B cell (primary cell): ENCODE data around the gene NMNAT2. TPM values are rescaled to one million over a fixed set of nuclear protein-coding genes. Genes with fewer than 3 reads are reported as not detected.

Experiments
- ATAC-seq: fragments of 200-7000 bp; cut with Tn5 transposase; one replicate; pipeline ENCODE4 v1.10.0; 2021; ENCODE audit warnings: low read depth, mild to moderate bottlenecking, moderate number of reproducible peaks, moderate library complexity
- CTCF ChIA-PET: fragments of 350-600 bp; sonication (Branson Sonifier 250); formaldehyde crosslinking; loops from one replicate; lab custom pipeline; 2021; ENCODE audit warnings: antibody characterized with exemption, inconsistent platforms; lab: Charles Lee
- POLR2A ChIA-PET: fragments of 350-600 bp; sonication (Branson Sonifier 250); formaldehyde crosslinking; loops from one replicate; lab custom pipeline; 2021; ENCODE audit warnings: antibody characterized with exemption; lab: Charles Lee
- DNase-seq: peaks from one replicate; pipeline ENCODE4 v3.0.0; 2013
- H2AFZ ChIP-seq: 2 replicates; pipeline ENCODE4 v1.6.1; 2012; ENCODE audit warnings: mild to moderate bottlenecking, low read depth, low read length; ENCODE audit not compliant: insufficient read depth, poor library complexity, severe bottlenecking
- H3K27ac ChIP-seq, 2 donors: 1 replicate in 1 of 2; 2 replicates in 1 of 2; pipeline ENCODE4 v1.5.1; 2012 to 2013; ENCODE audit warnings: low read length in 2 of 2, mild to moderate bottlenecking in 2 of 2, moderate library complexity in 1 of 2
- H3K27me3 ChIP-seq, 4 experiments: fragments of 200-600 bp in 1 of 4; sonication (generic) in 1 of 4; replicated peaks in 1 of 4; 1 replicate in 2 of 4; 2 replicates in 2 of 4; pipeline versions ENCODE4 v1.6.1 to v1.7.0; 2013 to 2016; ENCODE audit warnings: low read length in 3 of 4, mild to moderate bottlenecking in 2 of 4, mixed read lengths in 1 of 4, moderate library complexity in 1 of 4; ENCODE audit not compliant: insufficient read depth in 4 of 4, control insufficient read depth in 3 of 4; ENCODE audit errors: control extremely low read depth in 1 of 4
- H3K36me3 ChIP-seq, 2 experiments: replicated peaks in 1 of 2; 1 replicate in 1 of 2; 2 replicates in 1 of 2; pipeline versions ENCODE4 v1.6.1 to v1.7.1; 2013; ENCODE audit warnings: low read length in 1 of 2; ENCODE audit not compliant: insufficient read depth in 2 of 2, control insufficient read depth in 1 of 2; ENCODE audit errors: control extremely low read depth in 1 of 2, extremely low read depth in 1 of 2
- H3K4me1 ChIP-seq, 2 donors: fragments of 200-600 bp in 1 of 2; sonication (generic) in 1 of 2; 1 replicate in 1 of 2; 2 replicates in 1 of 2; pipeline versions ENCODE4 v1.5.1 to v1.6.1; 2013 to 2017; ENCODE audit warnings: low read length in 2 of 2; ENCODE audit not compliant: control insufficient read depth in 2 of 2, insufficient read depth in 2 of 2
- H3K4me2 ChIP-seq: replicated peaks from 2 replicates; pipeline ENCODE3; 2012; ENCODE audit warnings: mild to moderate bottlenecking, low read depth, low read length; ENCODE audit not compliant: poor library complexity, severe bottlenecking
- H3K4me3 ChIP-seq, 5 experiments: fragments of 200-600 bp in 1 of 5; sonication (generic) in 1 of 5; 1 replicate in 3 of 5; 2 replicates in 2 of 5; pipeline versions ENCODE4 v1.5.1 to v1.7.0; 2011 to 2016; ENCODE audit warnings: low read length in 4 of 5, mild to moderate bottlenecking in 4 of 5, low read depth in 2 of 5, control low read depth in 1 of 5, moderate library complexity in 1 of 5; ENCODE audit not compliant: insufficient read depth in 1 of 5; ENCODE audit errors: control extremely low read depth in 1 of 5, extremely low read depth in 1 of 5
- H3K79me2 ChIP-seq: fragments of 200-600 bp; sonication (generic); one replicate; pipeline ENCODE4 v1.6.0; 2016; ENCODE audit warnings: low read length; ENCODE audit not compliant: control insufficient read depth, insufficient read depth
- H3K9ac ChIP-seq: fragments of 200-600 bp; sonication (generic); 2 replicates; pipeline ENCODE4 v1.6.1; 2017; ENCODE audit warnings: mild to moderate bottlenecking, low read length, moderate library complexity
- H3K9me3 ChIP-seq, 3 donors: one replicate each; pipeline versions ENCODE4 v1.6.1 to v1.7.1; 2013; ENCODE audit warnings: low read length in 2 of 3; ENCODE audit not compliant: control insufficient read depth in 2 of 3, insufficient read depth in 1 of 3; ENCODE audit errors: control extremely low read depth in 1 of 3
- H4K20me1 ChIP-seq: 2 replicates; pipeline ENCODE4 v1.6.0; 2012; ENCODE audit warnings: mild to moderate bottlenecking, low read length; ENCODE audit not compliant: insufficient read depth, control insufficient read depth, poor library complexity, severe bottlenecking
- H3K27ac Mint-ChIP-seq: one replicate; pipeline ENCODE4 v1.8.0; 2021; ENCODE audit warnings: mixed read lengths
- H3K27me3 Mint-ChIP-seq: one replicate; pipeline ENCODE4 v1.8.0; 2021; ENCODE audit warnings: mixed read lengths
- H3K4me1 Mint-ChIP-seq: one replicate; pipeline ENCODE4 v1.8.0; 2021; ENCODE audit warnings: mixed read lengths
- H3K4me3 Mint-ChIP-seq: one replicate; pipeline ENCODE4 v1.8.0; 2021; ENCODE audit warnings: mixed read lengths
- H3K9me3 Mint-ChIP-seq: one replicate; pipeline ENCODE4 v1.8.0; 2022; ENCODE audit warnings: mixed read lengths; ENCODE audit not compliant: insufficient read depth
- EZH2 ChIP-seq: IDR thresholded peaks from 2 replicates; pipeline ENCODE4 v1.6.1; 2012; ENCODE audit warnings: borderline replicate concordance, low read depth, mild to moderate bottlenecking, moderate library complexity, low read length; ENCODE audit not compliant: insufficient read depth, poor library complexity, severe bottlenecking
- WGBS: methylation state at CpG from one replicate; pipeline ENCODE4 v1.1.5; 2013; ENCODE audit warnings: missing lambda C conversion rate; ENCODE audit not compliant: insufficient coverage; 5-methylcytosine and 5-hydroxymethylcytosine counted together
- intact Hi-C: fragments of 100-400 bp; cut with micrococcal nuclease; formaldehyde crosslinking; loops from one replicate; pipeline ENCODE4 v1.10.0; 2022
- polyA plus RNA-seq: library from polyadenylated mRNA; depleted of rRNA; stranded (reverse); fragments of >200 nt; gene quantifications from 2 replicates; pipeline ENCODE4 v1.2.3, GENCODE V29; 2012
- total RNA-seq, 2 donors: library from RNA; stranded (reverse); fragments of 120-200 nt in 1 of 2; gene quantifications; 1 replicate in 1 of 2; 2 replicates in 1 of 2; pipeline versions ENCODE4 v1.2.3 to v1.2.4, GENCODE V29; 2013 to 2022
- TF ChIP-seq, protein P1 (sequence below): fragments of 200-600 bp; IDR thresholded peaks from one replicate; pipeline ENCODE4 v1.8.0; 2022; ENCODE audit warnings: antibody characterized with exemption, mild to moderate bottlenecking

NMNAT2 gene
- total and polyA plus RNA-seq, 2 donors (not counting 1 experiment from before 2014, with no cell fraction given) = not detected

DNA sequence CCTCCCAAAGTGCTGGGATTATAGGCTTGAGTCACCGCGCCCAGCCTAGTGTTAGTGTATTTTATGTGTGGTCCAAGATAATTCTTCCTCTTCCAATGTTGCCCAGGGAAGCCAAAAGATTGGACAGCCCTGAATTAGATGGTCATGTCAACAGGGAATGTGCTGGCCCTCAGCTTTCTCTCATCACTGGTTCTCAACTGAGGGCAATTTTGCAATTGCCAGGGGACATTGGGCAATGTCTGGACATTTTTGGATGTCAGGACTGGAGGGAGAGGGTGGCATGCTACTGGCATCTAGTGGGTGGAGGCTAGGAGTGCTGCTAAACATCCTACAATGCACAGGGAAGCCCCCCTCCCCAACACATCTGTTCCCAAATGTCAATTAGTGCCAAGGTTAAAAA lies 137.1 kb downstream of the NMNAT2 start:
- Histone ChIP-seq H3K9ac (no peak overlapping the region), H3K27me3 (peaks cover 0 to 4% (median 0%) of the 10 kb centered on the region in 4 experiments), H3K4me3 (no peak overlapping the region), H3K36me3 (no peaks in the 10 kb centered on the region), H4K20me1 (no peaks in the 10 kb centered on the region), H3K27ac (no peak overlapping the region), H2AFZ (no peak overlapping the region), H3K4me1 (no peaks in the 10 kb centered on the region), H3K4me2 (no peak overlapping the region), H3K9me3 (no peaks in the 10 kb centered on the region), H3K79me2 (no peaks in the 10 kb centered on the region)
- Mint-ChIP-seq H3K9me3 (no peaks in the 10 kb centered on the region), H3K4me1 (no peaks in the 10 kb centered on the region), H3K4me3 (no peak overlapping the region), H3K27ac (no peak overlapping the region), H3K27me3 (peaks cover 19% of the 10 kb centered on the region)
- no peak for DNase-seq
- ChIA-PET POLR2A (no interaction called here), CTCF (interaction anchor here (0.9 to 4.9 kb wide), 11 partner anchors 9 to 635 kb away, joined by 3 to 32 read pairs (median 4); no protein-coding TSS in a partner anchor)
- TF ChIP-seq, protein P1, sequence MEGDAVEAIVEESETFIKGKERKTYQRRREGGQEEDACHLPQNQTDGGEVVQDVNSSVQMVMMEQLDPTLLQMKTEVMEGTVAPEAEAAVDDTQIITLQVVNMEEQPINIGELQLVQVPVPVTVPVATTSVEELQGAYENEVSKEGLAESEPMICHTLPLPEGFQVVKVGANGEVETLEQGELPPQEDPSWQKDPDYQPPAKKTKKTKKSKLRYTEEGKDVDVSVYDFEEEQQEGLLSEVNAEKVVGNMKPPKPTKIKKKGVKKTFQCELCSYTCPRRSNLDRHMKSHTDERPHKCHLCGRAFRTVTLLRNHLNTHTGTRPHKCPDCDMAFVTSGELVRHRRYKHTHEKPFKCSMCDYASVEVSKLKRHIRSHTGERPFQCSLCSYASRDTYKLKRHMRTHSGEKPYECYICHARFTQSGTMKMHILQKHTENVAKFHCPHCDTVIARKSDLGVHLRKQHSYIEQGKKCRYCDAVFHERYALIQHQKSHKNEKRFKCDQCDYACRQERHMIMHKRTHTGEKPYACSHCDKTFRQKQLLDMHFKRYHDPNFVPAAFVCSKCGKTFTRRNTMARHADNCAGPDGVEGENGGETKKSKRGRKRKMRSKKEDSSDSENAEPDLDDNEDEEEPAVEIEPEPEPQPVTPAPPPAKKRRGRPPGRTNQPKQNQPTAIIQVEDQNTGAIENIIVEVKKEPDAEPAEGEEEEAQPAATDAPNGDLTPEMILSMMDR = no peak
- TF ChIP-seq EZH2 = no peak
- WGBS = 90% methylated on average over 2 of the region's 2 CpGs
- intact Hi-C loops = loop anchor here (1.0 to 5.0 kb wide), 3 partner anchors 262 to 636 kb away; no protein-coding TSS in a partner anchor
- ATAC-seq = no peak

DNA sequence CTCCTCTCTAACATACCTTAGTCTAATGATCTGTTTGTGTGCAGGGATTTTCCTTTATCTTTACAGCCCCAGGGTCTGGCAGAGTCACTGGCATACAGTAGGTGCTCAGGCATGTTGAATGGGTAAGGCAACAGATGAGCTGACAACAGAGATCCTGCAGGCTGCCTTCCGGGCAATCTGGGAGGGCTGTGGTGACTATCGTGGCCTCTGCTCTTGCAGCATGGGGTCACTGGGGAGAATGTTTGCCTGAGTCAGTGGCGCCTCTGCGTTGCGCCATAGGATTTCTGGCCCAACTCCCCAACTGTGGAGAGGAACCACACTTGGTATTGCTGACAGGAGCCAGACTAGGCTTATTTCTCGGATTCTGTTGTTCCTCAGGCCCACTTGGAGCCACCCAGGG lies 138.3 kb downstream of the NMNAT2 start:
- Mint-ChIP-seq H3K27me3 (peaks cover 14% of the 10 kb centered on the region), H3K9me3 (no peaks in the 10 kb centered on the region), H3K27ac (no peak overlapping the region), H3K4me3 (no peak overlapping the region), H3K4me1 (no peaks in the 10 kb centered on the region)
- Histone ChIP-seq H3K36me3 (no peaks in the 10 kb centered on the region), H3K4me1 (no peaks in the 10 kb centered on the region), H4K20me1 (no peaks in the 10 kb centered on the region), H3K9ac (no peak overlapping the region), H2AFZ (no peak overlapping the region), H3K9me3 (no peaks in the 10 kb centered on the region), H3K4me2 (no peak overlapping the region), H3K27ac (no peak overlapping the region), H3K79me2 (no peaks in the 10 kb centered on the region), H3K4me3 (no peak overlapping the region), H3K27me3 (peaks cover 0 to 4% (median 0%) of the 10 kb centered on the region in 4 experiments)
- TF ChIP-seq, protein P1 = no peak
- intact Hi-C loops = loop anchor here (5.0 kb wide), 1 partner anchor 637 kb away; no protein-coding TSS in a partner anchor
- ATAC-seq (no peak), DNase-seq (no peak)
- POLR2A ChIA-PET = no interaction called here
- CTCF ChIA-PET = interaction anchor here (0.6 to 4.9 kb wide), 5 partner anchors 26 to 452 kb away, joined by 3 to 32 read pairs (median 4); no protein-coding TSS in a partner anchor
- WGBS = 93% methylated on average over 6 of the region's 6 CpGs
